HCT116 (cell line): ENCODE measurements around the gene NECAB3.
A peak's percentile ranks its signal among the peaks of the same experiment; 100 is the strongest.

Source experiments
- CEBPB ChIP-seq: IDR thresholded peaks from 2 replicates; pipeline ENCODE4 v1.6.1; 2012; ENCODE audit warnings: low read depth
- ELF1 ChIP-seq: IDR thresholded peaks from 2 replicates; pipeline ENCODE4 v1.6.1; 2012; ENCODE audit warnings: low read depth, borderline replicate concordance
- EZH2 ChIP-seq: fragments of 200-600 bp; sonication (generic); IDR thresholded peaks from 2 replicates; pipeline ENCODE4 v1.6.1; 2017; ENCODE audit warnings: antibody characterized with exemption, mixed run types
- MAX ChIP-seq: IDR thresholded peaks from 2 replicates; pipeline ENCODE4 v1.6.1; 2012
- POLR2A ChIP-seq: IDR thresholded peaks from 2 replicates; pipeline ENCODE4 v1.7.0; 2011; ENCODE audit warnings: borderline replicate concordance; ENCODE audit not compliant: insufficient read depth, insufficient read length; ENCODE audit errors: extremely low read depth
- RAD21 ChIP-seq: IDR thresholded peaks from 2 replicates; pipeline ENCODE4 v1.6.1; 2012; ENCODE audit warnings: low read depth, mild to moderate bottlenecking
- SIN3A ChIP-seq: IDR thresholded peaks from 2 replicates; pipeline ENCODE4 v1.6.1; 2012; ENCODE audit warnings: low read depth
- SRF ChIP-seq: IDR thresholded peaks from 2 replicates; pipeline ENCODE4 v1.6.1; 2012; ENCODE audit warnings: low read depth
- YY1 ChIP-seq: IDR thresholded peaks from 2 replicates; pipeline ENCODE4 v1.6.1; 2011; ENCODE audit warnings: low read length, low read depth, moderate library complexity, mild to moderate bottlenecking; ENCODE audit not compliant: insufficient replicate concordance; ENCODE audit errors: extremely low read depth
- TF ChIP-seq, protein P1 (sequence below), 3 experiments: fragments of 200-600 bp in 1 of 3; sonication (generic) in 1 of 3; IDR thresholded peaks in 2 of 3; conservative IDR thresholded peaks in 1 of 3; 2 replicates each; pipeline ENCODE4 v1.5.1; 2012 to 2017; ENCODE audit warnings: low read depth in 2 of 3, low read length in 2 of 3, antibody characterized with exemption in 1 of 3, borderline replicate concordance in 1 of 3, control low read depth in 1 of 3, mild to moderate bottlenecking in 1 of 3, mixed read lengths in 1 of 3, mixed run types in 1 of 3, moderate library complexity in 1 of 3; ENCODE audit not compliant: insufficient read depth in 1 of 3
- TF ChIP-seq, protein P2 (sequence below): IDR thresholded peaks from 2 replicates; pipeline ENCODE4 v1.6.1; 2011; ENCODE audit warnings: mild to moderate bottlenecking, low read length, moderate library complexity; ENCODE audit not compliant: insufficient replicate concordance; ENCODE audit errors: extremely low read depth

- peak; percentile 72 for TF ChIP-seq POLR2A
- TF ChIP-seq SRF: no peak
- TF ChIP-seq, protein P1, sequence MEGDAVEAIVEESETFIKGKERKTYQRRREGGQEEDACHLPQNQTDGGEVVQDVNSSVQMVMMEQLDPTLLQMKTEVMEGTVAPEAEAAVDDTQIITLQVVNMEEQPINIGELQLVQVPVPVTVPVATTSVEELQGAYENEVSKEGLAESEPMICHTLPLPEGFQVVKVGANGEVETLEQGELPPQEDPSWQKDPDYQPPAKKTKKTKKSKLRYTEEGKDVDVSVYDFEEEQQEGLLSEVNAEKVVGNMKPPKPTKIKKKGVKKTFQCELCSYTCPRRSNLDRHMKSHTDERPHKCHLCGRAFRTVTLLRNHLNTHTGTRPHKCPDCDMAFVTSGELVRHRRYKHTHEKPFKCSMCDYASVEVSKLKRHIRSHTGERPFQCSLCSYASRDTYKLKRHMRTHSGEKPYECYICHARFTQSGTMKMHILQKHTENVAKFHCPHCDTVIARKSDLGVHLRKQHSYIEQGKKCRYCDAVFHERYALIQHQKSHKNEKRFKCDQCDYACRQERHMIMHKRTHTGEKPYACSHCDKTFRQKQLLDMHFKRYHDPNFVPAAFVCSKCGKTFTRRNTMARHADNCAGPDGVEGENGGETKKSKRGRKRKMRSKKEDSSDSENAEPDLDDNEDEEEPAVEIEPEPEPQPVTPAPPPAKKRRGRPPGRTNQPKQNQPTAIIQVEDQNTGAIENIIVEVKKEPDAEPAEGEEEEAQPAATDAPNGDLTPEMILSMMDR (IDR thresholded peaks at IDR 0.05 in 2 of 3, conservative IDR thresholded peaks at IDR 0.05 in 1 of 3; ENCODE audit: borderline replicate concordance in 1 of 3, insufficient read depth in 1 of 3, low read depth in 2 of 3, low read length in 2 of 3): no peak
- no peak; the same call in 1 of the 2 replicates for TF ChIP-seq MAX
- 0 out of 2 replicates have a peak, but pooled peaks have one; percentile 76 for TF ChIP-seq SIN3A
- no peak for TF ChIP-seq CEBPB
- TF ChIP-seq ELF1: no peak
- peak; percentile 32 for TF ChIP-seq YY1
- TF ChIP-seq RAD21: no peak
- TF ChIP-seq EZH2: no peak
- TF ChIP-seq, protein P2, sequence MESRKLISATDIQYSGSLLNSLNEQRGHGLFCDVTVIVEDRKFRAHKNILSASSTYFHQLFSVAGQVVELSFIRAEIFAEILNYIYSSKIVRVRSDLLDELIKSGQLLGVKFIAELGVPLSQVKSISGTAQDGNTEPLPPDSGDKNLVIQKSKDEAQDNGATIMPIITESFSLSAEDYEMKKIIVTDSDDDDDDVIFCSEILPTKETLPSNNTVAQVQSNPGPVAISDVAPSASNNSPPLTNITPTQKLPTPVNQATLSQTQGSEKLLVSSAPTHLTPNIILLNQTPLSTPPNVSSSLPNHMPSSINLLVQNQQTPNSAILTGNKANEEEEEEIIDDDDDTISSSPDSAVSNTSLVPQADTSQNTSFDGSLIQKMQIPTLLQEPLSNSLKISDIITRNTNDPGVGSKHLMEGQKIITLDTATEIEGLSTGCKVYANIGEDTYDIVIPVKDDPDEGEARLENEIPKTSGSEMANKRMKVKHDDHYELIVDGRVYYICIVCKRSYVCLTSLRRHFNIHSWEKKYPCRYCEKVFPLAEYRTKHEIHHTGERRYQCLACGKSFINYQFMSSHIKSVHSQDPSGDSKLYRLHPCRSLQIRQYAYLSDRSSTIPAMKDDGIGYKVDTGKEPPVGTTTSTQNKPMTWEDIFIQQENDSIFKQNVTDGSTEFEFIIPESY: peak; percentile 13
Observed at GRCh38 chr20:33663161-33664084, 10.8 kb downstream of the NECAB3 start.
